Gastrocnemius medialis (tissue), 4 donors: ENCODE results near the gene SLC6A18.

ENCODE experiments used
- CTCF ChIP-seq, 5 experiments: fragments of 450-650 bp in 3 of 5; fragments of 200-600 bp in 2 of 5; sonication (generic) in 2 of 5; IDR thresholded peaks in 4 of 5; conservative IDR thresholded peaks in 1 of 5; 1 replicate in 4 of 5; 2 replicates in 1 of 5; pipeline ENCODE4 v1.5.1; 2016 to 2019; ENCODE audit warnings: antibody characterized with exemption in 5 of 5, mild to moderate bottlenecking in 3 of 5, moderate library complexity in 3 of 5
- POLR2A ChIP-seq, 2 donors: fragments of 450-650 bp; IDR thresholded peaks; one replicate each; pipeline ENCODE4 v1.6.1; 2017; ENCODE audit warnings: antibody characterized with exemption in 2 of 2, mild to moderate bottlenecking in 2 of 2, moderate library complexity in 2 of 2

GRCh38 chr5:1244976-1245375 lies 19.8 kb downstream of the SLC6A18 start:
- no peak for TF ChIP-seq CTCF (IDR thresholded peaks at IDR 0.05 in 4 of 5, conservative IDR thresholded peaks at IDR 0.05 in 1 of 5)
- TF ChIP-seq POLR2A (IDR thresholded peaks at IDR 0.05) = no peak
